Tibial nerve (tissue), 4 donors: Measurements from ENCODE around the gene PARP2. TPM values are rescaled to one million over a fixed set of nuclear protein-coding genes. Genes with fewer than 3 reads are reported as not detected.

Experiments
- DNase-seq, 2 donors: peaks; one replicate each; pipeline ENCODE4 v3.0.0-alpha.2; 2019; ENCODE audit warnings: low spot score in 2 of 2
- H3K27ac ChIP-seq, 4 donors: fragments of 200-600 bp; sonication (generic) in 3 of 4; one replicate each; pipeline ENCODE4 v1.5.1; 2017 to 2019; ENCODE audit warnings: mild to moderate bottlenecking in 1 of 4
- H3K27me3 ChIP-seq, 2 donors: fragments of 200-600 bp; sonication (generic) in 1 of 2; one replicate each; pipeline versions ENCODE4 v1.5.1 to v1.6.0; 2017 to 2019
- H3K36me3 ChIP-seq, 3 donors: fragments of 200-600 bp; sonication (generic); one replicate each; pipeline ENCODE4 v1.5.1; 2018 to 2019
- H3K4me1 ChIP-seq, 4 donors: fragments of 200-600 bp; sonication (generic) in 3 of 4; one replicate each; pipeline ENCODE4 v1.5.1; 2017 to 2019
- H3K4me3 ChIP-seq, 4 donors: fragments of 200-600 bp; sonication (generic) in 3 of 4; one replicate each; pipeline ENCODE4 v1.5.1; 2017 to 2019; ENCODE audit warnings: mild to moderate bottlenecking in 1 of 4, moderate library complexity in 1 of 4
- H3K9me3 ChIP-seq, 4 donors: fragments of 200-600 bp; sonication (generic) in 3 of 4; one replicate each; pipeline ENCODE4 v1.5.1; 2017 to 2019
- CTCF ChIP-seq, 5 experiments: fragments of 200-600 bp in 3 of 5; fragments of 450-650 bp in 2 of 5; sonication (generic) in 3 of 5; IDR thresholded peaks; one replicate each; pipeline ENCODE4 v1.5.1; 2016 to 2019; ENCODE audit warnings: antibody characterized with exemption in 5 of 5, mild to moderate bottlenecking in 3 of 5, moderate library complexity in 2 of 5
- EP300 ChIP-seq, 2 donors: sonication (generic); formaldehyde crosslinking; IDR thresholded peaks; one replicate each; pipeline ENCODE4 v1.6.1; 2017; ENCODE audit warnings: antibody characterized with exemption in 2 of 2, mild to moderate bottlenecking in 1 of 2
- POLR2A ChIP-seq, 2 donors: fragments of 450-650 bp; IDR thresholded peaks; one replicate each; pipeline ENCODE4 v1.6.1; 2017; ENCODE audit warnings: antibody characterized with exemption in 2 of 2, mild to moderate bottlenecking in 2 of 2, moderate library complexity in 2 of 2
- WGBS, 2 donors: methylation state at CpG; one replicate each; pipeline ENCODE4 v1.1.5; 2018; 5-methylcytosine and 5-hydroxymethylcytosine counted together
- total RNA-seq, 4 donors: library from RNA; depleted of rRNA; stranded (reverse); fragments of >200 nt; gene quantifications; one replicate each; pipeline ENCODE4 v1.1.0, GENCODE V29; 2016

Gene PARP2, protein sequence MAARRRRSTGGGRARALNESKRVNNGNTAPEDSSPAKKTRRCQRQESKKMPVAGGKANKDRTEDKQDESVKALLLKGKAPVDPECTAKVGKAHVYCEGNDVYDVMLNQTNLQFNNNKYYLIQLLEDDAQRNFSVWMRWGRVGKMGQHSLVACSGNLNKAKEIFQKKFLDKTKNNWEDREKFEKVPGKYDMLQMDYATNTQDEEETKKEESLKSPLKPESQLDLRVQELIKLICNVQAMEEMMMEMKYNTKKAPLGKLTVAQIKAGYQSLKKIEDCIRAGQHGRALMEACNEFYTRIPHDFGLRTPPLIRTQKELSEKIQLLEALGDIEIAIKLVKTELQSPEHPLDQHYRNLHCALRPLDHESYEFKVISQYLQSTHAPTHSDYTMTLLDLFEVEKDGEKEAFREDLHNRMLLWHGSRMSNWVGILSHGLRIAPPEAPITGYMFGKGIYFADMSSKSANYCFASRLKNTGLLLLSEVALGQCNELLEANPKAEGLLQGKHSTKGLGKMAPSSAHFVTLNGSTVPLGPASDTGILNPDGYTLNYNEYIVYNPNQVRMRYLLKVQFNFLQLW
- 10 to 100 TPM; 12.2 to 17.7 (median 15.6) TPM for total RNA-seq

GRCh38 chr14:20343092-20343861 is at the start of gene PARP2:
TSS of gene PARP2 (plus strand) at chr14:20343635. CDS start at chr14:20343642, 7 bp downstream.
- Histone ChIP-seq H3K27me3 (no peaks in the 10 kb centered on the region), H3K36me3 (peaks cover 0 to 34% (median 0%) of the 10 kb centered on the region in 3 donors), H3K4me1 (peaks cover 0 to 18% (median 6%) of the 10 kb centered on the region in 4 donors), H3K27ac (peak within 1 kb of the TSS; percentile 85 to 98 (median 92)), H3K9me3 (no peaks in the 10 kb centered on the region), H3K4me3 (peak within 1 kb of the TSS; percentile 63 to 96 (median 77))
- peak; percentile 93 to 95 for DNase-seq
- WGBS, 2 donors: 0 to 1% methylated on average over 42 to 47 of the region's 50 CpGs
- TF ChIP-seq EP300 (IDR thresholded peaks at IDR 0.05): peak; percentile 75 to 99
- peak in 1 of 5 experiments; percentile 29 for TF ChIP-seq CTCF (IDR thresholded peaks at IDR 0.05)
- peak; percentile 74 to 88 for TF ChIP-seq POLR2A (IDR thresholded peaks at IDR 0.05)

GRCh38 chr14:20294636-20295035 is 48.8 kb upstream of the PARP2 start:
- Histone ChIP-seq H3K9me3 (no peaks in the 10 kb centered on the region), H3K4me1 (no peaks in the 10 kb centered on the region), H3K36me3 (peaks cover 8 to 98% (median 10%) of the 10 kb centered on the region in 3 donors), H3K27me3 (no peaks in the 10 kb centered on the region), H3K4me3 (no peak overlapping the region), H3K27ac (no peak overlapping the region)
- 94 to 95% methylated on average over 2 of the region's 2 CpGs for WGBS, 2 donors
- TF ChIP-seq CTCF (IDR thresholded peaks at IDR 0.05) (no peak), POLR2A (IDR thresholded peaks at IDR 0.05) (no peak), EP300 (IDR thresholded peaks at IDR 0.05) (no peak)
- DNase-seq: no peak

GRCh38 chr14:20295067-20295466 is 48.4 kb upstream of the PARP2 start:
- TF ChIP-seq POLR2A (IDR thresholded peaks at IDR 0.05) (no peak), CTCF (IDR thresholded peaks at IDR 0.05) (no peak), EP300 (IDR thresholded peaks at IDR 0.05) (no peak)
- 73 to 79% methylated on average over 4 of the region's 4 CpGs for WGBS, 2 donors
- Histone ChIP-seq H3K36me3 (peaks cover 8 to 98% (median 10%) of the 10 kb centered on the region in 3 donors), H3K4me3 (no peak overlapping the region), H3K4me1 (no peaks in the 10 kb centered on the region), H3K27ac (no peak overlapping the region), H3K9me3 (no peaks in the 10 kb centered on the region), H3K27me3 (no peaks in the 10 kb centered on the region)
- DNase-seq: no peak

DNA sequence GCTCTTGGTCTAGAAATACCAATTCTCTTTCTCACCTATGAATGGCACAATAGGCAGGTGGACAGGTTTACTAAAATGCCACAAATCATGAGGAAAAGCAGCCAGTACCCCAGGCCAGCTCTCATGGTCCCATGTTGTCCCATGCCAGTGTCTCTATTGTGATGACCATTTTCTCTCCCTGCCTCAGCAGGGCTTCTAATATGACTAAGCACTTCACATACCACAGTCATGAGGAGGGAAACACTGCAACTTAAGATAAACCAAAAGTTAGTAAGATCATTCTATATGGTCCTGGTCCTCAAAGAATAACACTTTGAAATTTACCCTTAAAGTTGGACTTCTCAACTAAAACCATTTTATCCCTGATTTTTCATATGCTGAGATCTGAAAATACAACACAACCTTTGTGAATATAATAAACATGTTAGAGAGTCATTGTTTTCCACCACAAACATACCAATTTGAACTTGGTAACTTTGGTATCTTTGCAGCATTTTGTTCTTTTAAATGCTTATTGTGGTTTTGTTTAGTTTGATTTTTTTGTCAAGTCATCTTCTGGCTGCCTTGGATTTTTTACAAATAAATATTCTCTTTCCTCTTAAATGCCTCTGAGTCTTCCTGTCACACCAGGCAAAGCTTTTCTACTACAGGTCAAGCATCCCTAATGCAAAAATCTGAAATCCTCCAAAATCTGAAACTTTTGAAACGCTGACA is 41.2 kb upstream of the PARP2 start:
- DNase-seq: no peak
- H3K36me3 ChIP-seq: peaks cover 4 to 49% (median 10%) of the 10 kb centered on the region in 3 donors
- WGBS, 2 donors: 92 to 93% methylated on average over 1 of the region's 1 CpG

More for the DNA sequence above, 41.2 kb upstream of the PARP2 start:
- TF ChIP-seq POLR2A (IDR thresholded peaks at IDR 0.05) (no peak), EP300 (IDR thresholded peaks at IDR 0.05) (no peak), CTCF (IDR thresholded peaks at IDR 0.05) (no peak)
- Histone ChIP-seq H3K9me3 (no peaks in the 10 kb centered on the region), H3K27me3 (no peaks in the 10 kb centered on the region), H3K4me1 (peaks cover 0 to 40% (median 11%) of the 10 kb centered on the region in 4 donors), H3K27ac (no peak overlapping the region), H3K4me3 (no peak overlapping the region)
